H9 (cell line): ENCODE measurements around the gene XRCC2. TPM values are rescaled to one million over a fixed set of nuclear protein-coding genes. Genes with fewer than 3 reads are reported as not detected.

ENCODE experiments used
- DNase-seq: peaks from one replicate; pipeline ENCODE4 v3.0.0-alpha.2; 2017
- H2AFZ ChIP-seq: one replicate; pipeline ENCODE4 v1.6.1; 2013; ENCODE audit warnings: mild to moderate bottlenecking, low read length, control low read depth, moderate library complexity
- H2AK5ac ChIP-seq: 2 replicates; pipeline ENCODE4 v1.6.1; 2013; ENCODE audit warnings: low read length, control low read depth, mixed read lengths; ENCODE audit not compliant: insufficient read length
- H2BK120ac ChIP-seq: one replicate; pipeline ENCODE4 v1.6.1; 2013; ENCODE audit warnings: low read depth, mild to moderate bottlenecking, low read length, control low read depth, inconsistent platforms; ENCODE audit not compliant: poor library complexity, severe bottlenecking
- H2BK12ac ChIP-seq: 2 replicates; pipeline ENCODE4 v1.6.1; 2013; ENCODE audit warnings: low read length, control low read depth, mixed read lengths, low read depth; ENCODE audit not compliant: insufficient read length
- H2BK15ac ChIP-seq: 2 replicates; pipeline ENCODE4 v1.6.1; 2013; ENCODE audit warnings: low read depth, low read length, control low read depth
- H2BK20ac ChIP-seq: one replicate; pipeline ENCODE4 v1.6.1; 2013; ENCODE audit warnings: low read depth, mild to moderate bottlenecking, low read length, control low read depth, inconsistent platforms; ENCODE audit not compliant: poor library complexity, severe bottlenecking
- H2BK5ac ChIP-seq: 2 replicates; pipeline ENCODE4 v1.6.1; 2013; ENCODE audit warnings: low read length, control low read depth, mixed read lengths; ENCODE audit not compliant: insufficient read length
- H3K14ac ChIP-seq: 2 replicates; pipeline ENCODE4 v1.6.1; 2013; ENCODE audit warnings: low read length, control low read depth; ENCODE audit not compliant: insufficient read depth
- H3K18ac ChIP-seq: 2 replicates; pipeline ENCODE4 v1.6.1; 2013; ENCODE audit warnings: low read depth, mild to moderate bottlenecking, mixed read lengths, low read length, control low read depth; ENCODE audit not compliant: insufficient read length
- H3K23ac ChIP-seq: 2 replicates; pipeline ENCODE4 v1.6.1; 2013; ENCODE audit warnings: low read length, control low read depth, mixed read lengths, low read depth; ENCODE audit not compliant: insufficient read length
- H3K23me2 ChIP-seq: 2 replicates; pipeline ENCODE4 v1.6.1; 2013; ENCODE audit warnings: low read depth, mild to moderate bottlenecking, mixed read lengths, low read length, control low read depth; ENCODE audit not compliant: insufficient read length, poor library complexity, severe bottlenecking
- H3K27ac ChIP-seq: 2 replicates; pipeline ENCODE4 v1.5.1; 2013; ENCODE audit warnings: low read length, control low read depth, mixed read lengths, low read depth; ENCODE audit not compliant: insufficient read length
- H3K27me3 ChIP-seq: 2 replicates; pipeline ENCODE4 v1.6.1; 2013; ENCODE audit warnings: low read length, control low read depth, inconsistent platforms; ENCODE audit not compliant: insufficient read depth
- H3K4ac ChIP-seq: 2 replicates; pipeline ENCODE4 v1.6.1; 2013; ENCODE audit warnings: low read depth, mild to moderate bottlenecking, control low read depth, inconsistent platforms, low read length, moderate library complexity
- H3K4me1 ChIP-seq: 2 replicates; pipeline ENCODE4 v1.6.1; 2013; ENCODE audit warnings: low read length, control low read depth, inconsistent platforms; ENCODE audit not compliant: insufficient read depth
- H3K4me2 ChIP-seq: 2 replicates; pipeline ENCODE4 v1.6.1; 2013; ENCODE audit warnings: low read length, control low read depth, mixed read lengths; ENCODE audit not compliant: insufficient read length, insufficient read depth
- H3K56ac ChIP-seq: 2 replicates; pipeline ENCODE4 v1.6.1; 2013; ENCODE audit warnings: low read depth, mild to moderate bottlenecking, mixed read lengths, low read length, control low read depth; ENCODE audit not compliant: insufficient read length
- H3K79me1 ChIP-seq: 2 replicates; pipeline ENCODE4 v1.6.1; 2013; ENCODE audit warnings: low read depth, mild to moderate bottlenecking, moderate library complexity, low read length, control low read depth, inconsistent platforms; ENCODE audit not compliant: insufficient read depth, poor library complexity, severe bottlenecking
- H3K79me2 ChIP-seq: 2 replicates; pipeline ENCODE4 v1.6.1; 2013; ENCODE audit warnings: low read length, control low read depth, inconsistent platforms; ENCODE audit not compliant: insufficient read depth
- H3K9ac ChIP-seq: 2 replicates; pipeline ENCODE4 v1.6.1; 2013; ENCODE audit warnings: low read length, control low read depth, mixed read lengths; ENCODE audit not compliant: insufficient read length; ENCODE audit errors: extremely low read depth
- H3K9me3 ChIP-seq: one replicate; pipeline ENCODE4 v1.6.1; 2013; ENCODE audit warnings: low read depth, low read length, inconsistent platforms; ENCODE audit not compliant: control insufficient read depth
- H3T11ph ChIP-seq: one replicate; pipeline ENCODE4 v1.6.1; 2013; ENCODE audit warnings: mild to moderate bottlenecking, low read length, control low read depth, inconsistent platforms
- H4K20me1 ChIP-seq: one replicate; pipeline ENCODE4 v1.6.1; 2013; ENCODE audit not compliant: control insufficient read depth, insufficient read length, insufficient read depth
- H4K5ac ChIP-seq: 2 replicates; pipeline ENCODE4 v1.6.1; 2013; ENCODE audit warnings: low read depth, mild to moderate bottlenecking, mixed read lengths, low read length, control low read depth; ENCODE audit not compliant: insufficient read length
- H4K8ac ChIP-seq: replicated peaks from 2 replicates; pipeline ENCODE4 v1.6.1; 2013; ENCODE audit warnings: low read length, control low read depth, mixed read lengths, low read depth; ENCODE audit not compliant: insufficient read length
- H4K91ac ChIP-seq: 2 replicates; pipeline ENCODE4 v1.6.1; 2013; ENCODE audit warnings: low read depth, mild to moderate bottlenecking, moderate library complexity, mixed read lengths, low read length, control low read depth; ENCODE audit not compliant: insufficient read length
- H3K27ac Mint-ChIP-seq, 3 experiments: 2 replicates in 2 of 3; 3 replicates in 1 of 3; pipeline ENCODE4 v1.8.0; 2020 to 2021; ENCODE audit warnings: mixed read lengths in 3 of 3, mild to moderate bottlenecking in 1 of 3, moderate library complexity in 1 of 3
- H3K27me3 Mint-ChIP-seq: 2 replicates; pipeline ENCODE4 v1.8.0; 2021; ENCODE audit warnings: low read depth, mild to moderate bottlenecking, moderate library complexity, mixed read lengths
- H3K36me3 Mint-ChIP-seq, 3 experiments: 2 replicates in 2 of 3; 3 replicates in 1 of 3; pipeline ENCODE4 v1.8.0; 2020 to 2021; ENCODE audit warnings: low read depth in 3 of 3, mixed read lengths in 3 of 3; ENCODE audit not compliant: insufficient read depth in 1 of 3
- H3K4me1 Mint-ChIP-seq, 2 experiments: 2 replicates each; pipeline ENCODE4 v1.8.0; 2020; ENCODE audit warnings: mixed read lengths in 2 of 2
- H3K4me3 Mint-ChIP-seq, 2 experiments: 2 replicates in 1 of 2; 3 replicates in 1 of 2; pipeline ENCODE4 v1.8.0; 2020 to 2021; ENCODE audit warnings: mild to moderate bottlenecking in 2 of 2, mixed read lengths in 2 of 2, moderate library complexity in 1 of 2
- H3K9me3 Mint-ChIP-seq, 2 experiments: 2 replicates in 1 of 2; 3 replicates in 1 of 2; pipeline ENCODE4 v1.8.0; 2020; ENCODE audit warnings: mild to moderate bottlenecking in 2 of 2, mixed read lengths in 2 of 2, moderate library complexity in 1 of 2
- CTCF ChIP-seq: fragments of 200-600 bp; sonication (generic); conservative IDR thresholded peaks from 3 replicates; pipeline ENCODE4 v1.8.0; 2021; ENCODE audit warnings: antibody characterized with exemption, mild to moderate bottlenecking
- WGBS: extraction: QIAGEN DNeasy Blood & Tissue Kit; methylation state at CpG from one replicate; pipeline ENCODE4 v1.1.7; 2013; ENCODE audit warnings: missing lambda C conversion rate, low lambda C conversion rate, mixed read lengths; ENCODE audit not compliant: insufficient read length; ENCODE audit errors: extremely low coverage; 5-methylcytosine and 5-hydroxymethylcytosine counted together
- total RNA-seq: library from RNA; stranded (reverse); gene quantifications from 2 replicates; pipeline ENCODE4 v1.2.1, GENCODE V29; 2021

XRCC2 gene
- total RNA-seq, 1 experiment from 2014 or later: 22.8 TPM

- no peak overlapping the region for H3K4me3 Mint-ChIP-seq
- H2BK20ac ChIP-seq: no peak overlapping the region
- no peak overlapping the region for H4K5ac ChIP-seq
- H3K79me1 ChIP-seq: no peaks in the 10 kb centered on the region
- H3K79me2 ChIP-seq: no peaks in the 10 kb centered on the region
- no peak overlapping the region for H3K14ac ChIP-seq
- no peaks in the 10 kb centered on the region for H3K27me3 ChIP-seq
- no peak overlapping the region for H2AFZ ChIP-seq
- H3K4me2 ChIP-seq: no peak overlapping the region
- H2BK120ac ChIP-seq: no peak overlapping the region
- H4K8ac ChIP-seq: no peak overlapping the region
- H2BK12ac ChIP-seq: no peak overlapping the region
- no peak overlapping the region for H4K91ac ChIP-seq
- H3K4me1 Mint-ChIP-seq: peaks cover 9 to 11% of the 10 kb centered on the region in 2 experiments
- no peak overlapping the region for H3K56ac ChIP-seq
- no peak overlapping the region for H3K27ac ChIP-seq
- H3K4me1 ChIP-seq: no peaks in the 10 kb centered on the region; the same call in 1 of the 2 replicates
- no peak overlapping the region for H3K18ac ChIP-seq
- H3K27ac Mint-ChIP-seq: no peak overlapping the region
- no peak overlapping the region for H2BK15ac ChIP-seq
- no peak overlapping the region for H2AK5ac ChIP-seq
- H3K9me3 ChIP-seq: no peaks in the 10 kb centered on the region
- no peaks in the 10 kb centered on the region for H3K23me2 ChIP-seq
- H3K9ac ChIP-seq: no peak overlapping the region
- no peaks in the 10 kb centered on the region for H3K27me3 Mint-ChIP-seq
- no peak for TF ChIP-seq CTCF
- H3K36me3 Mint-ChIP-seq: no peaks in the 10 kb centered on the region
- H2BK5ac ChIP-seq: no peak overlapping the region
- H3K9me3 Mint-ChIP-seq: no peaks in the 10 kb centered on the region
- no peak for DNase-seq
- no peak overlapping the region for H3T11ph ChIP-seq
- WGBS: no CpG with 5 or more reads among the region's 9 CpGs
- no peaks in the 10 kb centered on the region for H4K20me1 ChIP-seq
- H3K4ac ChIP-seq: no peak overlapping the region
- H3K23ac ChIP-seq: no peak overlapping the region
Observed at GRCh38 chr7:152711444-152711944, 35.6 kb upstream of the XRCC2 start.
